Sigmoid colon (tissue), 7 donors: Measurements from ENCODE around the gene TREM2. TPM values are rescaled to one million over a fixed set of nuclear protein-coding genes. Genes with fewer than 3 reads are reported as not detected.

Experiments used
- DNase-seq: peaks from one replicate; pipeline ENCODE4 v3.0.0-alpha.2; 2019
- H3K27ac ChIP-seq, 4 donors: fragments of 200-600 bp; sonication (generic); one replicate each; pipeline ENCODE4 v1.5.1; 2016 to 2019; ENCODE audit warnings: mild to moderate bottlenecking in 1 of 4
- H3K27me3 ChIP-seq, 3 donors: fragments of 200-600 bp; sonication (generic); one replicate each; pipeline ENCODE4 v1.5.1; 2019; ENCODE audit warnings: mild to moderate bottlenecking in 1 of 3
- H3K36me3 ChIP-seq, 4 donors: fragments of 200-600 bp; sonication (generic); one replicate each; pipeline ENCODE4 v1.5.1; 2016 to 2019
- H3K4me1 ChIP-seq, 4 donors: fragments of 200-600 bp; sonication (generic); one replicate each; pipeline ENCODE4 v1.5.1; 2017 to 2019
- H3K4me3 ChIP-seq, 4 donors: fragments of 200-600 bp; sonication (generic); one replicate each; pipeline ENCODE4 v1.5.1; 2017 to 2019; ENCODE audit warnings: mild to moderate bottlenecking in 2 of 4, moderate library complexity in 1 of 4
- H3K9me3 ChIP-seq, 4 donors: fragments of 200-600 bp in 3 of 4; sonication (generic) in 3 of 4; one replicate each; pipeline versions ENCODE4 v1.5.1 to v1.6.1; 2013 to 2019
- CTCF ChIP-seq, 4 experiments: fragments of 450-650 bp in 3 of 4; fragments of 200-600 bp in 1 of 4; IDR thresholded peaks; one replicate each; pipeline ENCODE4 v1.5.1; 2016 to 2019; ENCODE audit warnings: antibody characterized with exemption in 4 of 4, mild to moderate bottlenecking in 3 of 4, moderate library complexity in 2 of 4
- EP300 ChIP-seq, 4 donors: sonication (generic); formaldehyde crosslinking; IDR thresholded peaks; one replicate each; pipeline ENCODE4 v1.6.1; 2017; ENCODE audit warnings: antibody characterized with exemption in 4 of 4
- POLR2A ChIP-seq, 2 donors: fragments of 450-650 bp; IDR thresholded peaks; one replicate each; pipeline ENCODE4 v1.6.1; 2016; ENCODE audit warnings: antibody characterized with exemption in 2 of 2, mild to moderate bottlenecking in 2 of 2, moderate library complexity in 2 of 2
- POLR2AphosphoS5 ChIP-seq, 4 donors: sonication (generic); formaldehyde crosslinking; IDR thresholded peaks; one replicate each; pipeline ENCODE4 v1.6.1; 2017; ENCODE audit warnings: antibody characterized with exemption in 4 of 4
- WGBS, 2 donors: extraction: QIAGEN DNeasy Blood & Tissue Kit; methylation state at CpG; one replicate each; pipeline ENCODE4 v1.1.7; 2013; 5-methylcytosine and 5-hydroxymethylcytosine counted together
- intact Hi-C: fragments of 100-400 bp; cut with DNase I; formaldehyde crosslinking; loops from one replicate; pipeline ENCODE4 v1.15.1; 2023
- polyA plus RNA-seq, 3 donors: library from polyadenylated mRNA; stranded (reverse); fragments of 200-250 nt; gene quantifications; one replicate each; pipeline ENCODE4 v1.2.3, GENCODE V29; 2013
- total RNA-seq, 4 donors: library from RNA; depleted of rRNA; stranded (reverse); fragments of >200 nt; gene quantifications; one replicate each; pipeline ENCODE4 v1.1.0, GENCODE V29; 2016
- donor health status: healthy with polysubstance abuse.
- donor health status: Bipolar disorder and iron deficiency.
- donor health status: healthy.

The TREM2 gene
- total and polyA plus RNA-seq, 7 donors: 0.83 to 7.4 (median 3.4) TPM; not detected in 1

- Histone ChIP-seq H3K9me3 (peaks cover 0 to 2% (median 0%) of the 10 kb centered on the region in 4 donors), H3K27ac (no peak overlapping the region), H3K27me3 (no peaks in the 10 kb centered on the region), H3K36me3 (no peaks in the 10 kb centered on the region), H3K4me3 (no peak overlapping the region), H3K4me1 (no peaks in the 10 kb centered on the region)
- no peak for TF ChIP-seq POLR2AphosphoS5 (IDR thresholded peaks at IDR 0.05)
- TF ChIP-seq POLR2A (IDR thresholded peaks at IDR 0.05): no peak
- no peak for TF ChIP-seq CTCF (IDR thresholded peaks at IDR 0.05)
- TF ChIP-seq EP300 (IDR thresholded peaks at IDR 0.05): no peak
- no peak for DNase-seq
- WGBS, 2 donors: 98% methylated on average over 1 of the region's 1 CpG
- intact Hi-C loops: no loop called here
These were observed 15.0 kb downstream of the TREM2 start for GRCh38 chr6:41147917-41148316.

- no peak for TF ChIP-seq CTCF (IDR thresholded peaks at IDR 0.05)
- no peak for TF ChIP-seq POLR2AphosphoS5 (IDR thresholded peaks at IDR 0.05)
- no peak for TF ChIP-seq EP300 (IDR thresholded peaks at IDR 0.05)
- TF ChIP-seq POLR2A (IDR thresholded peaks at IDR 0.05): no peak
- DNase-seq: no peak
These were observed 26.0 kb downstream of the TREM2 start for GRCh38 chr6:41136911-41137310.

GRCh38 chr6:41135062-41135832 lies 27.7 kb downstream of the TREM2 start:
- no peak for TF ChIP-seq CTCF (IDR thresholded peaks at IDR 0.05)
- TF ChIP-seq EP300 (IDR thresholded peaks at IDR 0.05): no peak
- intact Hi-C loops: no loop called here
- Histone ChIP-seq H3K4me1 (no peaks in the 10 kb centered on the region), H3K36me3 (peaks cover 0 to 4% (median 0%) of the 10 kb centered on the region in 4 donors), H3K27ac (no peak overlapping the region), H3K9me3 (no peaks in the 10 kb centered on the region), H3K4me3 (no peak overlapping the region), H3K27me3 (no peaks in the 10 kb centered on the region)
- WGBS, 2 donors: 75 to 85% methylated on average over 3 of the region's 3 CpGs
- DNase-seq: no peak

More at GRCh38 chr6:41136911-41137310, 26.0 kb downstream of the TREM2 start:
- Histone ChIP-seq H3K36me3 (peaks cover 0 to 4% (median 0%) of the 10 kb centered on the region in 4 donors), H3K27me3 (no peaks in the 10 kb centered on the region), H3K4me3 (no peak overlapping the region), H3K27ac (no peak overlapping the region), H3K9me3 (no peaks in the 10 kb centered on the region), H3K4me1 (no peaks in the 10 kb centered on the region)
- intact Hi-C loops: no loop called here

GRCh38 chr6:41132254-41132653 lies 30.7 kb downstream of the TREM2 start:
- intact Hi-C loops: no loop called here
- 23 to 32% methylated on average over 2 of the region's 2 CpGs for WGBS, 2 donors
- no peaks in the 10 kb centered on the region for H3K9me3 ChIP-seq
- no peaks in the 10 kb centered on the region for H3K27me3 ChIP-seq
- no peak overlapping the region for H3K27ac ChIP-seq
- TF ChIP-seq EP300 (IDR thresholded peaks at IDR 0.05): no peak
- no peak for TF ChIP-seq POLR2AphosphoS5 (IDR thresholded peaks at IDR 0.05)
- no peak for TF ChIP-seq POLR2A (IDR thresholded peaks at IDR 0.05)
- no peak for TF ChIP-seq CTCF (IDR thresholded peaks at IDR 0.05)
- no peak for DNase-seq
- no peak overlapping the region for H3K4me3 ChIP-seq
- H3K4me1 ChIP-seq: no peaks in the 10 kb centered on the region
- H3K36me3 ChIP-seq: peaks cover 0 to 4% (median 0%) of the 10 kb centered on the region in 4 donors

- TF ChIP-seq EP300 (IDR thresholded peaks at IDR 0.05) (no peak), CTCF (IDR thresholded peaks at IDR 0.05) (no peak), POLR2A (IDR thresholded peaks at IDR 0.05) (no peak), POLR2AphosphoS5 (IDR thresholded peaks at IDR 0.05) (no peak)
- Histone ChIP-seq H3K4me3 (no peak overlapping the region), H3K27me3 (no peaks in the 10 kb centered on the region), H3K4me1 (no peaks in the 10 kb centered on the region), H3K36me3 (peaks cover 0 to 5% (median 0%) of the 10 kb centered on the region in 4 donors), H3K9me3 (no peaks in the 10 kb centered on the region), H3K27ac (no peak overlapping the region)
- intact Hi-C loops: no loop called here
- no peak for DNase-seq
- WGBS, 2 donors: 93 to 96% methylated on average over 3 of the region's 3 CpGs
These were observed 37.6 kb downstream of the TREM2 start for GRCh38 chr6:41125282-41125681.
